ENCODE measurements around the gene ST6GAL1. TPM values are rescaled to one million over a fixed set of nuclear protein-coding genes. Genes with fewer than 3 reads are reported as not detected.

Gene ST6GAL1
- total and polyA plus RNA-seq, 4 donors: 15.1 to 113 (median 60.4) TPM

- peak overlapping the region in 1 of 2 donors; percentile 11 for H3K9ac ChIP-seq (ENCODE audit: insufficient read depth in 1 of 2, low read length in 2 of 2)
- ATAC-seq (ENCODE audit: insufficient read depth, low FRiP score) (no peak), DNase-seq (peak in 1 of 3 donors; percentile 22)
- no peak overlapping the region for H3K4me3 ChIP-seq
- no peaks in the 10 kb centered on the region for H3K27me3 ChIP-seq (ENCODE audit: control insufficient read depth in 3 of 3, insufficient read depth in 3 of 3, low read length in 2 of 3)
- H3K9me3 ChIP-seq (ENCODE audit: control insufficient read depth in 4 of 4, insufficient read depth in 3 of 4, low read length in 3 of 4): peaks cover 0 to 2% (median 0%) of the 10 kb centered on the region in 4 donors
- no peak for TF ChIP-seq CTCF (IDR thresholded peaks at IDR 0.05; ENCODE audit: control extremely low read depth, extremely low read depth)
- H3K27ac ChIP-seq (ENCODE audit: low read depth in 1 of 2, low read length in 1 of 2): peak overlapping the region; percentile 17 to 33
- peaks cover 0 to 23% (median 2%) of the 10 kb centered on the region in 5 donors for H3K4me1 ChIP-seq (ENCODE audit: control insufficient read depth in 5 of 5, insufficient read depth in 5 of 5, low read length in 5 of 5)
- 59 to 70% methylated on average over 9 of the region's 9 CpGs for WGBS, 2 donors
- no peaks in the 10 kb centered on the region for H3K36me3 ChIP-seq (ENCODE audit: control insufficient read depth in 4 of 4, insufficient read depth in 4 of 4, low read length in 4 of 4)
Measured at GRCh38 chr3:186955898-186956696, 25.8 kb downstream of the ST6GAL1 start.

GRCh38 chr3:186959029-186959624 is 28.8 kb downstream of the ST6GAL1 start:
- Histone ChIP-seq H3K27me3 (ENCODE audit: control insufficient read depth in 3 of 3, insufficient read depth in 3 of 3, low read length in 2 of 3) (no peaks in the 10 kb centered on the region), H3K9ac (ENCODE audit: insufficient read depth in 1 of 2, low read length in 2 of 2) (no peak overlapping the region), H3K4me1 (ENCODE audit: control insufficient read depth in 5 of 5, insufficient read depth in 5 of 5, low read length in 5 of 5) (peaks cover 0 to 17% (median 2%) of the 10 kb centered on the region in 5 donors), H3K4me3 (no peak overlapping the region), H3K27ac (ENCODE audit: low read depth in 1 of 2, low read length in 1 of 2) (no peak overlapping the region), H3K9me3 (ENCODE audit: control insufficient read depth in 4 of 4, insufficient read depth in 3 of 4, low read length in 3 of 4) (no peaks in the 10 kb centered on the region), H3K36me3 (ENCODE audit: control insufficient read depth in 4 of 4, insufficient read depth in 4 of 4, low read length in 4 of 4) (peaks cover 0 to 5% (median 0%) of the 10 kb centered on the region in 4 donors)
- ATAC-seq (ENCODE audit: insufficient read depth, low FRiP score) (no peak), DNase-seq (no peak)
- WGBS, 2 donors: 96 to 97% methylated on average over 3 of the region's 3 CpGs
- no peak for TF ChIP-seq CTCF (IDR thresholded peaks at IDR 0.05; ENCODE audit: control extremely low read depth, extremely low read depth)

GRCh38 chr3:186960347-186960746 is 30.0 kb downstream of the ST6GAL1 start:
- peaks cover 0 to 23% (median 7%) of the 10 kb centered on the region in 5 donors for H3K4me1 ChIP-seq (ENCODE audit: control insufficient read depth in 5 of 5, insufficient read depth in 5 of 5, low read length in 5 of 5)
- peaks cover 0 to 6% (median 0%) of the 10 kb centered on the region in 4 donors for H3K36me3 ChIP-seq (ENCODE audit: control insufficient read depth in 4 of 4, insufficient read depth in 4 of 4, low read length in 4 of 4)
- 59 to 73% methylated on average over 4 of the region's 4 CpGs for WGBS, 2 donors
- TF ChIP-seq CTCF (IDR thresholded peaks at IDR 0.05; ENCODE audit: control extremely low read depth, extremely low read depth): no peak
- H3K9ac ChIP-seq (ENCODE audit: insufficient read depth in 1 of 2, low read length in 2 of 2): no peak overlapping the region
- no peaks in the 10 kb centered on the region for H3K9me3 ChIP-seq (ENCODE audit: control insufficient read depth in 4 of 4, insufficient read depth in 3 of 4, low read length in 3 of 4)
- H3K4me3 ChIP-seq: no peak overlapping the region
- DNase-seq (no peak), ATAC-seq (ENCODE audit: insufficient read depth, low FRiP score) (no peak)
- no peak overlapping the region for H3K27ac ChIP-seq (ENCODE audit: low read depth in 1 of 2, low read length in 1 of 2)
- H3K27me3 ChIP-seq (ENCODE audit: control insufficient read depth in 3 of 3, insufficient read depth in 3 of 3, low read length in 2 of 3): no peaks in the 10 kb centered on the region

Measured in lung (tissue), 12 donors.